GM11168 (cell line): ENCODE measurements around the gene POSTN.

ENCODE experiments used
- in situ Hi-C: fragments of 300-500 bp; cut with MboI; formaldehyde crosslinking; loops from one replicate; pipeline ENCODE4 v1.12.0; 2022; ENCODE audit warnings: low sequenced_read_pairs; ENCODE audit not compliant: unreplicated experiment

Gene POSTN, protein sequence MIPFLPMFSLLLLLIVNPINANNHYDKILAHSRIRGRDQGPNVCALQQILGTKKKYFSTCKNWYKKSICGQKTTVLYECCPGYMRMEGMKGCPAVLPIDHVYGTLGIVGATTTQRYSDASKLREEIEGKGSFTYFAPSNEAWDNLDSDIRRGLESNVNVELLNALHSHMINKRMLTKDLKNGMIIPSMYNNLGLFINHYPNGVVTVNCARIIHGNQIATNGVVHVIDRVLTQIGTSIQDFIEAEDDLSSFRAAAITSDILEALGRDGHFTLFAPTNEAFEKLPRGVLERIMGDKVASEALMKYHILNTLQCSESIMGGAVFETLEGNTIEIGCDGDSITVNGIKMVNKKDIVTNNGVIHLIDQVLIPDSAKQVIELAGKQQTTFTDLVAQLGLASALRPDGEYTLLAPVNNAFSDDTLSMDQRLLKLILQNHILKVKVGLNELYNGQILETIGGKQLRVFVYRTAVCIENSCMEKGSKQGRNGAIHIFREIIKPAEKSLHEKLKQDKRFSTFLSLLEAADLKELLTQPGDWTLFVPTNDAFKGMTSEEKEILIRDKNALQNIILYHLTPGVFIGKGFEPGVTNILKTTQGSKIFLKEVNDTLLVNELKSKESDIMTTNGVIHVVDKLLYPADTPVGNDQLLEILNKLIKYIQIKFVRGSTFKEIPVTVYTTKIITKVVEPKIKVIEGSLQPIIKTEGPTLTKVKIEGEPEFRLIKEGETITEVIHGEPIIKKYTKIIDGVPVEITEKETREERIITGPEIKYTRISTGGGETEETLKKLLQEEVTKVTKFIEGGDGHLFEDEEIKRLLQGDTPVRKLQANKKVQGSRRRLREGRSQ

GRCh38 chr13:37598597-37598996 is at the start of gene POSTN:
Gene POSTN (minus strand): TSS chr13:37598768. CDS start chr13:37598726, 42 bp downstream.
- in situ Hi-C loops = loop anchor here (25.0 kb wide), 1 partner anchor 486 kb away; the partner anchor contains the start of gene CSNK1A1L

- in situ Hi-C loops = no loop called here
These were observed 48.6 kb upstream of the POSTN start for GRCh38 chr13:37647031-37647650.

DNA sequence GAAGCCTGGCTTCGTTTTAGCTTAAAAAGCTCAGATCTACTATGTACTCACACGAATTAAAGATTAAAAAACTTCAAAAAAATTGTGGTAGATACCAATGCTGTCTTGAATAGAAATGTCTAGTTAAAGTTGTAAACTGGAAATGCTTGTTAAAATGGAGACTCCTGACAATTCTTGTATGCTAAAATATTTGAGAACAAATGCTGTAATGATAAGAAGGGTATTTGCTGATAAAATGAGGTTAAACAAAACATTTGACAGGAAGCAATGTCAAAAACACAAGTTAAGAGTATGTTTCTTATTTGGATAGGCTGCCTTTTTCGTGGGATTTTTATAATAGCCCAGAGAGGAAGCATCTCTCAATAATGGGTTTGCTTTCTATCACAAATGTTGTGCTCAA is 48.0 kb upstream of the POSTN start:
- in situ Hi-C loops = no loop called here

- in situ Hi-C loops = no loop called here
These were observed 46.7 kb upstream of the POSTN start for GRCh38 chr13:37645181-37645740.

DNA sequence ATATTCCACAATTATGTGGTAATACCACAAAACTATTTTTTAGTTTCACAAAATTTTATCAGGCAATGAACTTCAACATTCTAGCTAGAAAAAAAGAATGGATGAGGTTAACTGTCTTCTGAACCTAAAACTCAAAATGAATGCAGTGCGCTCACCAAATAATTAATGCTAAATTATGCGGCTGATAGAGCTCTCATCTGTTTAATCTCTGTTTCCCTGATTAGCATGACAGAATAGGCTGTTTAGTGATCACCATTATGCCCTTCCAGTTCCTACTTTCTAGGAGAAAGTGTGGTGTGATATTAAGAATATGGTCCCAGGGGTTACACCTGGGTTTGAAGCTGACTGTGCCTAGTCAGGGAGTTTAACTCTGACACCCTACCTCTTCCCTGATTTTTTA is 42.8 kb upstream of the POSTN start:
- in situ Hi-C loops = no loop called here

GRCh38 chr13:37640499-37640898 is 41.9 kb upstream of the POSTN start:
- in situ Hi-C loops = no loop called here

GRCh38 chr13:37636701-37637100 is 38.1 kb upstream of the POSTN start:
- in situ Hi-C loops = no loop called here

DNA sequence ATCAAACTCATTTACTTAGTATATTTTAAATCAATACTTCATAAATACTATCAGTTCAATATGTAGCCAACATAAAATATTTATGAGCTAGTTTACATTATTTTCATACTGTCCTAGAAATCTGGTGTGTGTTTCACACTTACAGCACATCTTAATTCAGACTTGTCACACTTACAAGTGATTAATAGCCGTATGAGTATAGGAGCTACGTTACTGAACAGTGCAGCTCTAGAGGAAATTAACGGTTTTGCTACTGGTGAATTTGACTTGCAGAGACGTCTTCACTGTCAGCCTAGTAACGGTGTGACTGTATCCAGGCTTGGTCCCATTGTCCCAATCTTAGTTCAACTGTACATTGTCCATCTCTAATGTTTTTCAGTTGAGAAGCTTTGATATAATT is 33.7 kb upstream of the POSTN start:
- in situ Hi-C loops = no loop called here

DNA sequence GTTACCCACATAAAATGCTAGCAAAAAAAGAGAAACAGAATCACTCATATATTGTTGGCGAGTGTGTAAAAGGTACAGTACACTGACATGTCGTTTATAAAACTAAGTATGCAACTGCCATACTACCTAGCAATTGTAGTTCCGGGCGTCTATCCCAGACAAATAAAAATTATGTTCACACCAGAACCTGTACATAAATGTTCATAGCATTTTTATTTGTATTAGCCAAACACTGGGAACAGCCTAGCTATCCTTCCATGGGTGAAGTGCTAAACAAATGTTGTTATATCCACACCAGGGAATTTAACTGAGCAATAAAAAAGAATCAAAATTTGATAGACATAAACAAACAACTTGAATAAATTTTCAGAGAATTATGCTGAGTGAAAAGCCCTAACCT is 28.9 kb upstream of the POSTN start:
- in situ Hi-C loops = no loop called here

- in situ Hi-C loops = no loop called here
These were observed 23.3 kb upstream of the POSTN start for GRCh38 chr13:37621811-37622361.

DNA sequence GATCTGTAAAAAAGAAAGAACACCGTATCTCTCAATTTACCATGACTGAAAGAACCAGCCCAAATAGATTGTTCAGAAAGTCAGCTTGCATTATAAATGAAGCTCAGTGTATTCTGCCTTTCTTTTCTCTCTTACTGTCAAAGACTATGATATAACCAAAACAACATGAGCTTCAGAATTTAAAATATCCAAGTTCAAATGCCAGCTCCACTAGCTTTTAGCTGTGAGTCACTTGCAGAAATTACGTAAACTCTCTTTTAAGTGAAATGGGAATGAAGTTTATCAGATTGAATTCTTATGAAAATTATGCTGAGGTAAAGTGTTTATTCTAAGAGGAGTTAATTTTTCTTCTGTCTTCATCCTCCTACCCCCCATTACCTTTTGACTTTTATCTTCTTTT is 20.0 kb upstream of the POSTN start:
- in situ Hi-C loops = no loop called here

GRCh38 chr13:37617173-37617572 is 18.6 kb upstream of the POSTN start:
- in situ Hi-C loops = no loop called here

DNA sequence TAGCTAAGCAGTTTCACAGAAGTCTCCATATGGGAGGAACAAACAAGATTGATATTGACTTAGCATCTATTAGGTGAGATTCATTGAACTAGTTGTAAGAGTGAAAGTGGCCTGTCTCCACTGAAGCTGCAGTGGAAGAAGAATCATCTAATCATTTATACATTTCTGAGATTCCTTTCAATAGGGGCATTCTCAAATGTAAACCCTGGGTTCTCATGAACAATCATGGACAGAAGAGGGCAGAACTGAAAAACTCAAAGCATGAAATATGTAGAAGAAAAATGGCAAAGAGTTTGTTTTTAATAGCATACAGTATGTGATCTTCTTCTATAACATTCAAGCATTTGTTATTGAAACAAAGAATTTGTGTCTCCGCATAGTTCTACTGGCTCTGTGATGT is 17.6 kb upstream of the POSTN start:
- in situ Hi-C loops = no loop called here

DNA sequence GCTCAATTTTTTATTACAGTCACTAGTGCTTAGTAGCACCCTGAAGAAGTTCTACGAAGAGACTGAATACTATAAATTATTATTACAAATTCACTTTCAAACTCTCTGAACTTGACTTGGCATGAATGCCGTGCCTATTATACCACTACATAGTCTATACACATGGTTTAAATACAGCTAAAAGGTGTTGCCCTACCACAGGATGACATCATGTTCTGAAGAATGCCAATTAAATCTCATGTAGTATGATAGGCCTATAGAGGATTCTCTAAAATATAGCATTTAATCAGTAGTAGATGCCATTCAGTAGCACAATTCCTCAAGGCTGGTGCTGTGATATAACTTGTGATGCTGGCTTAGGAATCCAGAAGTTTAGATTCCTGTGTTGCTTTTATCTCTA is 16.7 kb upstream of the POSTN start:
- in situ Hi-C loops = no loop called here

DNA sequence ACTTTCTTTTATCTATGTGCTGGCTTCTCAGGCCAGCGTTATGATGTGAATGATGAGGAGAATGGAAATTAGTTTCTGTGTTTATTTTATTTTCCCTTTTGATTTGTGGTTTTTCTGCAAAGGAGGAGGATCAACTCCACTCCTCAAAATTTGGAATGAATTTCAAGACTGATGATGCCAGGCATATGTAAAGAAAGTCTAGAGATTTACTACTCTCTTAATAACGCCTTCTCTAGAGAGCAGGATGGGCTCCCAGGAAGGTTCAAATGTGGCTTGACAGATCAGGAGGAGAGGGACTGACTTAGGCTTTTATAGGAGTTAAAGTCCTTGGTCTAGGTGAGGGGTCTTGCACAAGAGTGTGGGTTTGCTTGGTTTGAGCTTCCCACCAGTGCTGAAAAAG is 15.1 kb upstream of the POSTN start:
- in situ Hi-C loops = no loop called here

GRCh38 chr13:37613236-37613635 is 14.7 kb upstream of the POSTN start:
- in situ Hi-C loops = no loop called here

DNA sequence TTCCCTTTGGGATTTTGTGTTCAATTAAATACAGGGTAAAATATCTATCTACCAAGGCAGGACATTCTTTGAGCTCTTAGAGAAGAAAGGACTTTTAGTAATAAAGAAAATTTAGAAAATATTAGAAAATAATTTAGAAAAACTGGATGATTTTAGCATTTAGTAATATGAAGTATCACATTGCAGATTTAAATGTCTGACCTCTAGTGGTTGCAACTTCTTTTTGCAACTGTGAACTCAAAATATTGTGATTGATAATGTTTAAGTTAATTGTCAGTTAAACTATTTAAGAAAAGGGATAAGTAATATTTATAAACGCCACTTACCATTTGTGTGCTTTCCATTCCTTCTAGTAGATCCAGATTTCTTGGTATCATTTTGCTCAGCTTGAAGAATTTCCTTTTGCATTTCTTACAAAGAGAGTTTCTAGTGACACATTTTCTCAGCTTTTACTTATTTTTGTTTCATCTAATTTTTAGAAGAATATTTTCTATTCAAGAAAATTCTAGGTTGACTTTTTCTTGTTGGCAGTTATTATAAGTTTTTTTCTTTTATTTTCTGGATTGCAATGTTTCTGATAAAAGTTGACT is 10.3 kb upstream of the POSTN start:
- in situ Hi-C loops = no loop called here

DNA sequence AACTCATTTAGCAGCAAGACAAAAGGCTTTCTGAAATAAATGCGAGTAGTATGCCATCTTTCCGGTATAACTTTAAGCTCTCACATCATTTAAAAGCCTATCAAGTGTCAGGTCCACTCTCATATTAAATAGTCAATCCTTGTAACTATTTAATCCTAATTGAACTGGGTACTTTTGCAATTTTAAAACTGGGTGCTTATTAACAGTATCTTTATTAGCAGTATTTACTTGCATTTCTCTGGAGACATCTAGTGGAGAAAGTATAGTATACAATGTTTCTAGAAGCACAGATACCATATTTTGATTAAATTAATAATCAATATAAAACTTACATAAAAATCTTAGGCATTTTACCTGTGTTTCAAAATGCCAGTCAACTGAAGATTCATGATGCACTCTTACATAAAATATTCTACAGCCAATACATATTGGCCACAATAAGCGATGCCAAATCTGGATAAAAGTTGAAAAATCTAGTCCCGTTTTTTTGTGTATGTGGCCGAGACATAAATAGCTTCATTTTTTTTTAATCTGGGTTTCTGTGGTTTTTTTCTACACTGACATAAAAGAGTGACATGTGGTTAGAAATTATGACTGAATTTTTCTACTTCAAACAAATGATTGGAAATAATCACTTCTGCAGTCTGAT is 4.3 kb upstream of the POSTN start:
- in situ Hi-C loops = no loop called here

DNA sequence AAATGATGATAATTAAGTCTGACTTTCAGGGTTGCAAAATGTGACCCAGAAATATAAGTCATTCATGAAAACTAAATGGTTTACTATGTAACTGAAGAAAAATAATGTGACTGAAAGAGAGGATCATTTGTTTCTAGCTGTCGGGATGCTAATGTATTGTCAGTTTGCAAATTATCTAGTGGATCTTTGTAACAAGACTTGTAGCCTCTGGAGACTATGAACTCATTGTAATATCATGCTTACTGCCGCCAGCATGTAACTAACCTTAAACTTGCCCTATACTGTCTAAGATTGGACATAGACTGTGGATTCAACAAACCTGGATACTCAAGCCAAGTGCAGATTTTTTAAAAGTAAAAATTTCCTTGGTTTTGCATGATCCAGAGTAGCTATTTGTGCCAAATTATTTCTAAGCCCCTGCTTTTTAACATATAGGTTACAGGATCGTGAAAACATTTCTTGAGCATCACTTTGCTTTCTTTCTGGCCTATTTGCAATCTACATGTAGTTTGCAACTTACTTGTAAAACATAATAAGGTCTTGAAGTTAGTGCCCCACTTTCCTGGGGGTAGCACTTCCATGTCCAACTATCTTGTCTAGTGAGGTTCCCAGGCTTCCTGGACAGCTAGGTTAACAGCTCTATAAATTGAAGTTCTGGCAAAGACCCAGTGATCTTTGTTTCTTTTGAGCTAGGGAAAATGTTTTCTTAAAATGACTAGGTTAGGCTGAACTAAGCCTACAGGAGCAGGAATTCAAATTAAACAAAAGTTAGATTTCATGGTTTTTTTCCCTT is 3.3 kb upstream of the POSTN start:
- in situ Hi-C loops = no loop called here
